SK-N-SH treated with all-trans-retinoic acid at 6 μM for 48 hours (cell line): ENCODE data around the gene KRTCAP2.

Experiments used
- ARNTL ChIP-seq: fragments of 450-650 bp; formaldehyde crosslinking; IDR thresholded peaks from 2 replicates; pipeline ENCODE4 v1.5.0; 2020; ENCODE audit warnings: low read depth, mild to moderate bottlenecking, moderate library complexity, borderline replicate concordance
- BACH2 ChIP-seq: fragments of 250-450 bp; sonication (Bioruptor Pico); IDR thresholded peaks from 2 replicates; pipeline ENCODE4 v1.9.0; 2021; ENCODE audit warnings: mild to moderate bottlenecking, borderline replicate concordance
- CSDC2 ChIP-seq: fragments of 250-450 bp; sonication (Bioruptor Pico); IDR thresholded peaks from 2 replicates; pipeline ENCODE4 v1.5.0; 2020; ENCODE audit warnings: mild to moderate bottlenecking, moderate library complexity
- GLIS3 ChIP-seq: fragments of 250-450 bp; sonication (Bioruptor Pico); IDR thresholded peaks from 2 replicates; pipeline ENCODE4 v1.5.0; 2020; ENCODE audit warnings: mild to moderate bottlenecking, moderate library complexity
- ISL1 ChIP-seq: fragments of 250-450 bp; sonication (Bioruptor Pico); IDR thresholded peaks from 2 replicates; pipeline ENCODE4 v2.1.2; 2022; ENCODE audit warnings: mild to moderate bottlenecking, moderate library complexity
- OSR1 ChIP-seq: fragments of 250-450 bp; sonication (Bioruptor Pico); IDR thresholded peaks from 2 replicates; pipeline ENCODE4 v1.8.0; 2022; ENCODE audit warnings: moderate library complexity, mild to moderate bottlenecking, inconsistent platforms
- POU6F1 ChIP-seq: fragments of 250-450 bp; sonication (Bioruptor Pico); IDR thresholded peaks from 2 replicates; pipeline ENCODE4 v1.8.0; 2021; ENCODE audit warnings: low read depth, mild to moderate bottlenecking, moderate library complexity, borderline replicate concordance
- ZFP30 ChIP-seq: fragments of 450-650 bp; formaldehyde crosslinking; IDR thresholded peaks from 2 replicates; pipeline ENCODE4 v1.5.0; 2022; ENCODE audit warnings: mild to moderate bottlenecking, moderate library complexity
- ZNF8 ChIP-seq: fragments of 450-650 bp; formaldehyde crosslinking; IDR thresholded peaks from 2 replicates; pipeline ENCODE4 v1.5.0; 2020; ENCODE audit warnings: mild to moderate bottlenecking, moderate library complexity
- TF ChIP-seq, protein P1 (sequence below): fragments of 250-450 bp; sonication (Bioruptor Pico); IDR thresholded peaks from 2 replicates; pipeline ENCODE4 v1.5.1; 2020; ENCODE audit warnings: low read depth, mild to moderate bottlenecking, moderate library complexity
- TF ChIP-seq, protein P2 (sequence below): fragments of 250-450 bp; sonication (Bioruptor Pico); IDR thresholded peaks from 2 replicates; pipeline ENCODE4 v1.8.0; 2020; ENCODE audit warnings: mild to moderate bottlenecking, moderate library complexity, borderline replicate concordance

- no peak for TF ChIP-seq ARNTL (CRISPR knock-in tag)
- no peak for TF ChIP-seq POU6F1 (CRISPR knock-in tag)
- TF ChIP-seq, protein P1, sequence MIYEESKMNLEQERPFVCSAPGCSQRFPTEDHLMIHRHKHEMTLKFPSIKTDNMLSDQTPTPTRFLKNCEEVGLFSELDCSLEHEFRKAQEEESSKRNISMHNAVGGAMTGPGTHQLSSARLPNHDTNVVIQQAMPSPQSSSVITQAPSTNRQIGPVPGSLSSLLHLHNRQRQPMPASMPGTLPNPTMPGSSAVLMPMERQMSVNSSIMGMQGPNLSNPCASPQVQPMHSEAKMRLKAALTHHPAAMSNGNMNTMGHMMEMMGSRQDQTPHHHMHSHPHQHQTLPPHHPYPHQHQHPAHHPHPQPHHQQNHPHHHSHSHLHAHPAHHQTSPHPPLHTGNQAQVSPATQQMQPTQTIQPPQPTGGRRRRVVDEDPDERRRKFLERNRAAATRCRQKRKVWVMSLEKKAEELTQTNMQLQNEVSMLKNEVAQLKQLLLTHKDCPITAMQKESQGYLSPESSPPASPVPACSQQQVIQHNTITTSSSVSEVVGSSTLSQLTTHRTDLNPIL (CRISPR knock-in tag): no peak
- no peak for TF ChIP-seq BACH2 (CRISPR knock-in tag)
- no peak for TF ChIP-seq GLIS3 (CRISPR knock-in tag)
- TF ChIP-seq ZFP30: no peak
- TF ChIP-seq, protein P2, sequence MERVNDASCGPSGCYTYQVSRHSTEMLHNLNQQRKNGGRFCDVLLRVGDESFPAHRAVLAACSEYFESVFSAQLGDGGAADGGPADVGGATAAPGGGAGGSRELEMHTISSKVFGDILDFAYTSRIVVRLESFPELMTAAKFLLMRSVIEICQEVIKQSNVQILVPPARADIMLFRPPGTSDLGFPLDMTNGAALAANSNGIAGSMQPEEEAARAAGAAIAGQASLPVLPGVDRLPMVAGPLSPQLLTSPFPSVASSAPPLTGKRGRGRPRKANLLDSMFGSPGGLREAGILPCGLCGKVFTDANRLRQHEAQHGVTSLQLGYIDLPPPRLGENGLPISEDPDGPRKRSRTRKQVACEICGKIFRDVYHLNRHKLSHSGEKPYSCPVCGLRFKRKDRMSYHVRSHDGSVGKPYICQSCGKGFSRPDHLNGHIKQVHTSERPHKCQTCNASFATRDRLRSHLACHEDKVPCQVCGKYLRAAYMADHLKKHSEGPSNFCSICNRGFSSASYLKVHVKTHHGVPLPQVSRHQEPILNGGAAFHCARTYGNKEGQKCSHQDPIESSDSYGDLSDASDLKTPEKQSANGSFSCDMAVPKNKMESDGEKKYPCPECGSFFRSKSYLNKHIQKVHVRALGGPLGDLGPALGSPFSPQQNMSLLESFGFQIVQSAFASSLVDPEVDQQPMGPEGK (CRISPR knock-in tag): no peak
- TF ChIP-seq ISL1: no peak
- no peak for TF ChIP-seq CSDC2 (CRISPR knock-in tag)
- TF ChIP-seq OSR1 (CRISPR knock-in tag): no peak
- no peak for TF ChIP-seq ZNF8 (CRISPR knock-in tag)
Observed at GRCh38 chr1:155166051-155166470, 7.0 kb downstream of the KRTCAP2 start.
